Nephron progenitor cell (in vitro differentiated cells): ENCODE measurements around the gene SLC30A7.

Source experiments
- DNase-seq: peaks from one replicate; pipeline ENCODE4 v3.0.0; 2021
- H3K27ac Mint-ChIP-seq: 2 replicates; pipeline ENCODE4 v1.8.0; 2021; ENCODE audit warnings: mild to moderate bottlenecking, moderate library complexity, mixed read lengths
- H3K27me3 Mint-ChIP-seq: 2 replicates; pipeline ENCODE4 v1.8.0; 2021; ENCODE audit warnings: mild to moderate bottlenecking, low read depth, mixed read lengths; ENCODE audit not compliant: poor library complexity
- H3K36me3 Mint-ChIP-seq: 2 replicates; pipeline ENCODE4 v1.8.0; 2021; ENCODE audit warnings: low read depth, mixed read lengths
- H3K4me1 Mint-ChIP-seq: 2 replicates; pipeline ENCODE4 v1.8.0; 2021; ENCODE audit warnings: mixed read lengths
- H3K4me3 Mint-ChIP-seq: 2 replicates; pipeline ENCODE4 v1.8.0; 2021; ENCODE audit warnings: mild to moderate bottlenecking, moderate library complexity, mixed read lengths
- H3K9me3 Mint-ChIP-seq: 2 replicates; pipeline ENCODE4 v1.8.0; 2021; ENCODE audit warnings: mild to moderate bottlenecking, moderate library complexity, mixed read lengths
- CTCF ChIP-seq: fragments of 200-600 bp; sonication (generic); IDR thresholded peaks from 2 replicates; pipeline ENCODE4 v1.5.0; 2021; ENCODE audit warnings: antibody characterized with exemption

The SLC30A7 gene

GRCh38 chr1:100860397-100860991 is 35.4 kb upstream of the SLC30A7 start:
- peaks cover 6% of the 10 kb centered on the region for H3K27me3 Mint-ChIP-seq
- H3K36me3 Mint-ChIP-seq, result no peaks in the 10 kb centered on the region
- H3K9me3 Mint-ChIP-seq, result peaks cover 15% of the 10 kb centered on the region
- peaks cover 3% of the 10 kb centered on the region for H3K4me1 Mint-ChIP-seq
- DNase-seq, result no peak
- no peak overlapping the region for H3K4me3 Mint-ChIP-seq
- TF ChIP-seq CTCF, result no peak
- no peak overlapping the region for H3K27ac Mint-ChIP-seq

GRCh38 chr1:100861379-100861778 is 34.5 kb upstream of the SLC30A7 start:
- Mint-ChIP-seq H3K36me3 (no peaks in the 10 kb centered on the region), H3K4me3 (no peak overlapping the region), H3K27ac (no peak overlapping the region), H3K27me3 (peaks cover 6% of the 10 kb centered on the region), H3K9me3 (peaks cover 6% of the 10 kb centered on the region), H3K4me1 (peaks cover 3% of the 10 kb centered on the region)
- TF ChIP-seq CTCF, result no peak
- DNase-seq, result no peak

GRCh38 chr1:100862591-100862990 is 33.3 kb upstream of the SLC30A7 start:
- no peak for DNase-seq
- Mint-ChIP-seq H3K4me1 (peaks cover 3% of the 10 kb centered on the region), H3K27me3 (peaks cover 6% of the 10 kb centered on the region), H3K4me3 (no peak overlapping the region), H3K9me3 (no peaks in the 10 kb centered on the region), H3K36me3 (no peaks in the 10 kb centered on the region), H3K27ac (no peak overlapping the region)
- no peak for TF ChIP-seq CTCF

- no peak for DNase-seq
- H3K36me3 Mint-ChIP-seq, result no peaks in the 10 kb centered on the region
- H3K27ac Mint-ChIP-seq, result no peak overlapping the region
- no peaks in the 10 kb centered on the region for H3K9me3 Mint-ChIP-seq
- no peaks in the 10 kb centered on the region for H3K4me1 Mint-ChIP-seq
- TF ChIP-seq CTCF, result peak; percentile 45
- no peaks in the 10 kb centered on the region for H3K27me3 Mint-ChIP-seq
- H3K4me3 Mint-ChIP-seq, result no peak overlapping the region
These were observed 29.6 kb upstream of the SLC30A7 start for GRCh38 chr1:100866041-100866900.

GRCh38 chr1:100866901-100867206 is 29.0 kb upstream of the SLC30A7 start:
- H3K4me3 Mint-ChIP-seq, result no peak overlapping the region
- no peaks in the 10 kb centered on the region for H3K27me3 Mint-ChIP-seq
- no peaks in the 10 kb centered on the region for H3K36me3 Mint-ChIP-seq
- no peaks in the 10 kb centered on the region for H3K9me3 Mint-ChIP-seq
- H3K27ac Mint-ChIP-seq, result no peak overlapping the region
- no peak for TF ChIP-seq CTCF
- DNase-seq, result no peak
- H3K4me1 Mint-ChIP-seq, result no peaks in the 10 kb centered on the region
